GM21360 (cell line): ENCODE data around the gene PLCH1.

Source experiments
- ATAC-seq: cut with Tn5 transposase; IDR thresholded peaks from one replicate; pipeline ENCODE4 v1.9.1; 2021; ENCODE audit warnings: mild to moderate bottlenecking, moderate library complexity; ENCODE audit not compliant: unreplicated experiment

The PLCH1 gene

DNA sequence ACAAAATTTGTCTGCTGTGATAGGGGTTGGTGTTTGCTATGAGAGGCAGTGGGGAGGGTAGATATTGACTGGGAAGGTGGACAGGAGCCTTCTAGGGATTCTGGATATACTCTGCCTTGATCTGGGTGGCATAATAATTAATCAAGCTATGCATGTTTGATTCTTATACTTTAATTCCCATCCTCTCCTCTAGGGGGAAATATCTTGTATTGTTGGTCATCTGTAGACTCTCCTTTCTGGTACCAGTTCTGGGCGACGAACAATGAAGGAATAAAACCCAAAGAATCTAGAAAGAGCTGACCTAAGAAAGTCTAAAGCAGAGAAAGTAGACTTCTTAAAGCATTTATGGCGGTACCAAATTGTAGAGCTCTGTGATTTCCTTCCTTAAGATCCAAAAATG lies 253.2 kb downstream of the PLCH1 start:
- ATAC-seq: no peak

DNA sequence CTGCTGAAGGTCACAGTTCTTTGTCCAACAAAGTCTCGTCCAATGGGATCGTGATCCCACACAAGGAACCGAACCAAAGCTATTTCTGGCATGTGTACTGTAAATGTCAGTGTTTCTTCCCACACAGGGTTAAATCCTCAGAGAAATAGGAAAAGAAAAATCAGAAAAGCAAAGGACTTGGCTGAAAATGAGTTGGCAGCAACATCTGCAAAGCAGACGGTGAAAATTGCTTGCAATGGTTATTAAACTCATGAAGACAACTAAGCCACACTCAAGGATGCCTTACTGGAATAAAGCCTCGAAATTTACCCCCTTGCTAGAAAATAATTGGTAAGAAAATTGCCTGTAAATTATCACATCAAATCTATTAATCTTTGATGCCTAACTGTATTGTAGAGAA lies 256.2 kb downstream of the PLCH1 start:
- ATAC-seq: no peak

DNA sequence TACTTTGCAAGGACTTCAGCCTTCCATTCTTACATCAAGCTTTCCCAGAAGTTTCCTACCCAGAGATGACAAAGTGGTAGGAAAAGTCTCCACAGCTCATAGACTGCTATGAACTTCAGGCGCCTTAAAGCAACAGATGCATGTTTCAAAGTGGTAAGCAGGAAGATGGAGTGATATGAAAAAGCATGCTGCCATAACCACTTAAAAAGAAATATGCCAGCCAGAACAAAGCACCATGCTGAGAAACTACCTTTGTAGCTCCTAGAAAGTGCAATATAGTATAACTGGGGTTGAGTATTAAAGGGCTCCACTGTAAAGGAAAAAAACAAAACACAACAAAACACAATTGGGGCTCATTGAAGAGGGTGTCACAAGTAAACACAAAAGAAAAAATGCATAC lies 259.0 kb downstream of the PLCH1 start:
- no peak for ATAC-seq

DNA sequence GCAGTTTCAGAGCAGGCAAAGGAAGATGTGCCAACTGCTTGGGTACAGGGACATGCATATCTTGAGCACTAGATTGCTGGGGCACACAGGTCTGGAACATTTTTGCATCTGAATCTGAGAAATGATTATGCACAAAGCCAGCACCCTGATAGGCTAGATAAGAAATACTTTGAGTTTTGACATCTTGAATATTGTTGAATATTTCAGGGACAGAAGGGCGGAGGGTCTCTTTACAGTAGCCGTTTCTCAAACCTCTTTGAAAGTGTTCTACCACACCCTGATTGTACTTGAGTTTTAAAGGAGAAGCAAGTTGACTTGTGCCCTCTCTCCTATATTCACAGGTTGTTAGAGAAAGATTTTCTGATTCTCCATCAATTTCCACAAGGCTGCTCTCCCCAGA lies 263.3 kb downstream of the PLCH1 start:
- ATAC-seq: no peak

GRCh38 chr3:155481089-155481488 lies 263.8 kb downstream of the PLCH1 start:
- ATAC-seq: no peak

DNA sequence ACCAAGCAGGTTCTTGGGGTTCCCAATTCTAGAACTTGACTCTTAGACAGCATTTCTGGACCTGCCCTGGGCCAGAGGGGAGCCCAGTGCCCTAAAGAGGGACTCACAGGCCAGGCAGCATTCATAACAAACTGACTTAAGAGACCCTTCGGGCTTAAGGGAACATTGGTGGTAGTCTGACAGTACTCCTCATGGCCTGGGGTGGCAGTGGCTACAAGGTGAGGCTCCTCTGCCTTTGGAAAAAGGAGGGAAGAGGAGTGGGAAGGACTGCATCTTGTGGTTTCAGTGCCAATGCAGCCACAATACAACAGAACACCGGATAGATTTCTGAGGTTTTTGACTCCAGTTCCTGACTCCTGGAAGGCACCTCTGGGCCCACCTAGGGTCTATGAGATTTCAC lies 279.2 kb downstream of the PLCH1 start:
- no peak for ATAC-seq

DNA sequence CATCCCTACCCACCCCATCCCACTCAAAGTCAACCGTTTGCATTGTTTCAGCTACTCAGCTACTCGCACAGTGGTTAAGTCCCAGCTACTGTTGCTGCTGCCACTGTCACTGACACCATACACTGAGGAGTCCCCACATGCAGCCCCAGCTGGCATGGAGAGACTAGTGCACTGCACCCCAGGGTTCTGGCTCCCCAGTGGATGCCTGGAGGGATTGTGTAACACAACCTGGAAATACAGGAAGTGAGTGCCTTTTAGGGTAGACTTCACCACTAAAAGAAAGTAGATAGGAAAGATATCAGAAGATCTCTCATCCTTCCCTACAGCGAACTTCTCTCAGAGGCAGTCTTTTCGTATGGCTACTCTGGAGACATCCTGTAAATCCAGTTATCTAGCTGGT lies 282.2 kb downstream of the PLCH1 start:
- ATAC-seq: no peak

DNA sequence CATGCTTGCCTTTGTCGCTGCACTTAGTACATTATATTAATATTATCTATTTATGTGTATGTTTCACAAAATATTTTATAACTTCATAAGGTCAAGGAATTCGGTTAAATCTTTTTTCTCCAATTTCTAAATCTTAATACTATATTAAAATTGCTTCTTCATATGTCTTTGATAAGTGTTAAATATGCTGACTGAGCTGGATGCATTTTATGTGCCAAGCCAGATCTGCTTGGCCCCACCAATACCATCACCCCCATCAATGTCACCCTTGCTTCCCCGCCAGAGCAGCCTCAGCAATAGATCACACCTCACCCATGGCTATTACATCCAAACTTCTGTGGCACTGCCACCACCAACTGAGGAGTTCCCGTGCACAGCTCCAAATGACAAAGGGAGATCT lies 287.3 kb downstream of the PLCH1 start:
- ATAC-seq: no peak

DNA sequence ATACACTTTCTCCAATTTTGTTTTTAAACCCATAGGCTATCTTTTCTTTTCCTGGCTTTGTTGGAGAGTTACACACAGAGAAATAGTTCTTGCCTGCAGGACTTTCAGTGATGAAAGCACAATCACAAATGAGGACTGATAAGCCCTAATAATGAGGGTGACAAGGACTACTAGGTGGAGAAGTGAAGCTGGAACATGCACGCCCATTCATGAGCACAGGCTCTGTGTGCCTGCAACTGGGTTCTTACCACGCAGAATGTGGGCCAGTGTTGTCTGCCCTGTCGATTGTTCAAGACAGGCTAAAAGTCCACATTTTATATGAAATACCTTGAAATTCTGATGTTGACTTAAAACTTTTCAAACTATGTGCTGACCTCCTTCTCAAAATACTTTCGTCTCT lies 289.1 kb downstream of the PLCH1 start:
- ATAC-seq: no peak

DNA sequence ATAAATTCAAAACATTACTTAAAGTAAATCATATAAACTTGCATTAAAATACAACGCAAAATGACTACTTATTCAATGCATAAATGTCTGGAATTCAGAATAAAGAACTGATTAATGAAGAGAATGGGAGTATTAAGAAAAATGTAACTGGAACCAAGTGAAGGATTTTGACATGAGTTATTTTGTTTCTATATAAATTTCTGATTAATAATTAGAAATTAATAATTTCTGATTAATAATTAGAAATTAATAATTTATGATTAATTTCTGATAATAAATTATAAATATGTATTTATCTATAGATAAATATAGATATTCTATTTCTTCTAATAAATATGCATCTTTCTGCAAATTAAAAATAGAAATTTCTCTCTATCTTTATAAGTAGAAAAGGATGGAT lies 291.4 kb downstream of the PLCH1 start:
- no peak for ATAC-seq

GRCh38 chr3:155449613-155450267 lies 295.1 kb downstream of the PLCH1 start:
- no peak for ATAC-seq

- ATAC-seq: no peak
These were observed 296.3 kb downstream of the PLCH1 start for GRCh38 chr3:155448531-155448930.

DNA sequence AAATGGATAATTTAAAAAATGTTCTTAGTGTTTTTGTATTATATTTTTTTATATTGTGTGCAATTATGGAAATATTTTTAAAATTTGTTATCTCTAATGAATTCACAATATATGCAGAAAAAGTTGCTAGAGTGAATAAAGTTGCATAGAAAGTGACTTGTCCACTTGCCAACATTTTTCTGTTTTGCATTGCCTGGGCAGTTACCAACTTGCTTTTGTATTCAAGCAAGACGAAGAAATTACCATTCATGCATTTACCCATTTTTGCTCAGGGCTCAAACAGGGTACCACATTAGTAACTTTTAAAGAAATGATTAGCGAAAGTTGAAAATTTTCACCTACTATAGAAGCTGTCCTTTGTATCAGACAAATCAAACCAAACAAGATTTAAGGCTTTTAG lies 298.5 kb downstream of the PLCH1 start:
- ATAC-seq: no peak

DNA sequence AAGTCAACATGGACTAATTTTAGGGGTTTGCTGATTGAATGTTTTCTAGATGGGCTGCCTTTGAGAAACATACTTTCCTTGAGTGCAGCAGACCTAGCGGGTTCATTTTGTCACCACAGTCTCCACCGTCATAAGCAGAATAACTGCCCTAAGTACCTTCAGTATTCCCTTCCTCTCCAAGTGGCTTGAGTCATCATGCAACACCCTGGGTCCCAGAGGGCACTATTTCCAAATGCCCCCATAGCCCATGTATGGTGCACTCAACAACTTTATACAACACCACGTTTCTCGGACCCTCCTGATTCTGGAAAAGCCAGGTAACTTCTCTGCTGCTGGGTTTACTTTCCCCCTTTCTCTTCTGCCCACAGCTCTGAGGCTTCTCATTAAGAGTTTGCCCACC lies 300.1 kb downstream of the PLCH1 start:
- no peak for ATAC-seq

- no peak for ATAC-seq
These were observed 301.1 kb downstream of the PLCH1 start for GRCh38 chr3:155443815-155444214.

DNA sequence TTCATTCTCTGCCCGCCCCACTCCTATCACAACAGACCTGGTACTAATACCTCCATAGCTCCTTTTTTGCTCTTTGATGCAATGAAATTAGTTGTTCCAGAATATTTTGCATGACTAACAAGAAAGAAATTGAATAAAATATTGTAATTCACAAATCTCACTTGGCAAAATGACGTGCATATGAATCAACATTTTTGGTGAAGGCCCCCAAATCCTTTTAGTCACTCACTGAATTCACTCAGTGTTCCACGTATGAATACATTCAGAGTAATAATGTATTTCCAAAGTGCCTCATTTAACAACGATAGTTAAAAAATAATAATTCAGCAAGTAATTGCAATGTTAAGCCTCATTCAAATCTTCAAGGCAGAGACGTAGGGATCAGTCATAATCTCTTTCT lies 302.8 kb downstream of the PLCH1 start:
- ATAC-seq: no peak

- no peak for ATAC-seq
These were observed 303.4 kb downstream of the PLCH1 start for GRCh38 chr3:155441506-155441905.

- ATAC-seq: no peak
These were observed 303.8 kb downstream of the PLCH1 start for GRCh38 chr3:155441026-155441425.

DNA sequence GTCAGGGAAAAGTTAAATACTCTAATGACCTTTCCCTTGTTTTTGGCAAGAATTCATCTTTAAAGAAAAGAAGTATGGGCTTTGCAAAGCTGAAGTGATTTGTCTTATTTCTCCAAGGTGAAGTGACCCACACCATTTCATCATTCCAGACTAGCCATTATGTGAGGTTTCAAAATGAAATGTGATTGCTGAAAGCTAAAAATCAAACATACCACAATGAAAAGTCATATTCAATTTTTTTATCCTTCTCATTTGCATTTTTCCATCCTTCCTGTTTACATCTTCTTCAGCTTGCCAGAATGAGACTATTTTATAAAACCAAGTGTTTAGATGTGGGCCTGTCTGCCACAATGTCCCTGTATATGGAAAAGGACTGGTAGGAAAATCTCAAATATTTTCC lies 309.1 kb downstream of the PLCH1 start:
- ATAC-seq: no peak

- ATAC-seq: no peak
These were observed 312.9 kb downstream of the PLCH1 start for GRCh38 chr3:155431856-155432570.

- ATAC-seq: no peak
These were observed 316.3 kb downstream of the PLCH1 start for GRCh38 chr3:155428563-155428962.

DNA sequence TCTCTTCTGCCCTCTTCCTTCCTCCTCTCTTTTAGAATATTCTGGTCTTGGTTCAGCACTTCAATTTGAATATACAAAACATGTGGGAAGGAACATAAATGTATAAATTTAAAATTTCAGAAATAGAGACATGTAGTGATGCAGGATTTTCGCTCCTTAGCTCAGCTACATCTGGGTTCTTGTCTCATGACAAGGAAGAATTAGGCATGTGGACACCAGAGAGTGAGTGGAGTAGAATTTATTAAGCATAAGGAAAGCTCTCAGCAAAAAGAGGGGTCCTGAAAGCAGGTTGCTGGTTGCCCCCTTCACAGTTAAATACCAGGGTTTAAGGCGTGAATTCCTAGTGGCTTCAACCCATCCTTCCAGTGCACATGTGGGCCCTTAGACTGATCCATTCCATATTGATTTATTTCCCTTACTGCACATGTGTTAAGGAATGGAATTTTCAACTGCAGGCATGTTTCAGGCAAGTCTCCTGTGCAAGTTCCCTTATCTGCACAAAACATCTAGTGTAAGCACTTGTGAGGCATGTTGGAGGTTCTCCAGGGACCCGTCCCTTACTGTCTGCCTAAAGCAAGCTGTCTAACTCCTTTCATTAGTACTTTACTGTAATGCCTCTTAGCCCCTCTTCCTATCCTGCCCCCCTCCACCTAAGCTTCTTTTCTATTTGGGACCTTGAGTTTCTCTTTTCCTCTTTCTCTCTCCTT lies 318.2 kb downstream of the PLCH1 start:
- ATAC-seq: no peak
